Uterus (tissue), 2 donors: Measurements from ENCODE around the gene CADPS2.

Experiments
- CTCF ChIP-seq, 4 experiments: fragments of 200-600 bp in 2 of 4; fragments of 450-650 bp in 2 of 4; sonication (generic) in 2 of 4; IDR thresholded peaks; one replicate each; pipeline ENCODE4 v1.5.1; 2016 to 2019; ENCODE audit warnings: antibody characterized with exemption in 4 of 4, mild to moderate bottlenecking in 2 of 4, moderate library complexity in 1 of 4
- POLR2A ChIP-seq, 2 donors: fragments of 450-650 bp; IDR thresholded peaks; one replicate each; pipeline ENCODE4 v1.6.1; 2016; ENCODE audit warnings: antibody characterized with exemption in 2 of 2, mild to moderate bottlenecking in 1 of 2, moderate library complexity in 1 of 2

- TF ChIP-seq CTCF (IDR thresholded peaks at IDR 0.05) (no peak), POLR2A (IDR thresholded peaks at IDR 0.05) (no peak)
Observed at GRCh38 chr7:122883049-122883680, 3.1 kb downstream of the CADPS2 start.
